Stimulated activated CD4-positive, alpha-beta T cell treated with anti-CD3 and anti-CD28 coated beads, Interleukin-12 subunit alpha, Interleukin-12 subunit beta, amount 100 ng/mL, for 24 hours (primary cell): ENCODE data around the gene SUMO4.
A peak's percentile ranks its signal among the peaks of the same experiment; 100 is the strongest.
"Not testable (repeated sequence)": the region's sequence is repeated elsewhere in the genome, so short reads cannot be mapped to it uniquely, and the experiment has no call there.

Source experiments
- DNase-seq, 2 experiments: peaks; one replicate each; pipeline ENCODE4 v3.0.0-alpha.2; 2020; ENCODE audit warnings: low read depth in 2 of 2

The SUMO4 gene

DNA sequence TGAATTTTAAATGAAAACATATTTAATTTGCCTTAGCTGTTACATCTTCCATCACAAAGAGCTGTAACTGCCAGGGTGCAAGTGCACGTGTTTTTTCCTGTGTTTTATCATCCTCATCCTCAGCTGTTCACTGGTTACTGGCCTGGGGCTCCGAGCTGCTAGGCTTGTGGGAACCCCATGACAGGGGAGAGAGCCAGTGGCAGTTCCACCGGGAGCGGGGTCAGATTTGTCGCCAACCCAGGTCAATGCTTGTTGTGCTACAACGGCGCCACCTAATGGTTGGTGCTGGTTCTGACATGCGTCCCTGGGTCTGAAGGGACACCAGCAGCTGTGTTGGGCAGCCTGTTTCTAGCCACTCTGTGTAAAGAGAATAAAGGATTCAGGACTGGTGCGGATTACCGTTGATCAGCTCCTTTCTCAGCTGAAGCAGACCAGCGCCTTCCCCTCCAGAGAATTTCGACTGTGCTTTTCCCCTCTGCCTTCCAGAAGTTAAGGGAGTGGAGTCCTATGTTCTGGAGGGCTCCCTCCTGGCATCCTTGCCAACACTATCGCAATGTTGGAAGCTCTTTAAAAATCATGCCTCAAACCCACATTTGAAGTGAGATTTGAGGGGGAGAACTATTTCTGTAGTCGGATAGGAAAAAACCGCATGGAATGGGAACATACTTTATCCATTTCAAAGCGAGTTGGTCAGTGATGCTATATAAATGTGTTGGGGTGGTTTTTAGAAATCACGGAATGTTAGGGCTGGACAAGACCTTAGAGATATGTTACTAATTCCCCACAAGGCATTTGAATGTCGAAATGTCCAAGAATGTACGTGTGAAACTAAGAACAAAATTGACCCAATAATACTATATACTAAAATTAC is 32.1 kb downstream of the SUMO4 start:
- peak; percentile 81 to 96 for DNase-seq

DNA sequence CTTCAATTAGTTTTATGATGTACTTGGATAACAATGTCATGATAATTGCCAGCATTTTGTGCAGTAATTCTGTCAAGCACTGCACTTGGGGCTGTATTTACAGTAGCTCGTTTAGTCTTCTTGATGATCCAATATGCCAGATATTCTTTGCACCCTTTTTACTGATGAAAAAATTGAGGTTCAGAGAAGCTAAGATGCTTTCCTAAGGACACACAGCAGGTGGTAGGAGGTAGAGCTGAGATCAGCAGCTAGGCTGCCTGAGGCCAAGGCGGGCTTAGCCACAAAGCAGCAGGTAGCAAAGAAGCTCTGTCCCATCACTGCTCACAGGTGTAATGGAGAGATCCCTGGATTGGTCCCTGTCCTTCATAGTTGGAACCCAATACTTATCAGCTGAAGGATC is 33.3 kb downstream of the SUMO4 start:
- no peak for DNase-seq

DNA sequence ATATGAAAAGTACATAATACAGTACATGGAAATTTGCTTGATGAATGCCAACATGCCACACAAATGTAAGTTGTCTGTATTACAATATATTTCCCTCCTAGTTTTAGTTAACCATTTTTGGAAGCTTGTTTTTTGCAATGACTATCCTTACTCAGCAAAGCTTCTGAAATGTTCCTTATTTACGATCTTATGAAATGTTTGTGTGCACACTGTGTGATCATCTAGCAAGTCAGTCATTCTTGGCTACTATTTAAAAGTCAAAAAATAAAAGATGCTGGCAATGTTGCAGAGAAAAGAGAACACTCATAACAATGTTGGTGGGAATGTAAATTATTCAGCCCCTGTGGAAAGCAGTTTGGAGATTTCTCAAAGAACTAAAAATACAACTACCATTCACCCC is 33.8 kb downstream of the SUMO4 start:
- no peak for DNase-seq

DNA sequence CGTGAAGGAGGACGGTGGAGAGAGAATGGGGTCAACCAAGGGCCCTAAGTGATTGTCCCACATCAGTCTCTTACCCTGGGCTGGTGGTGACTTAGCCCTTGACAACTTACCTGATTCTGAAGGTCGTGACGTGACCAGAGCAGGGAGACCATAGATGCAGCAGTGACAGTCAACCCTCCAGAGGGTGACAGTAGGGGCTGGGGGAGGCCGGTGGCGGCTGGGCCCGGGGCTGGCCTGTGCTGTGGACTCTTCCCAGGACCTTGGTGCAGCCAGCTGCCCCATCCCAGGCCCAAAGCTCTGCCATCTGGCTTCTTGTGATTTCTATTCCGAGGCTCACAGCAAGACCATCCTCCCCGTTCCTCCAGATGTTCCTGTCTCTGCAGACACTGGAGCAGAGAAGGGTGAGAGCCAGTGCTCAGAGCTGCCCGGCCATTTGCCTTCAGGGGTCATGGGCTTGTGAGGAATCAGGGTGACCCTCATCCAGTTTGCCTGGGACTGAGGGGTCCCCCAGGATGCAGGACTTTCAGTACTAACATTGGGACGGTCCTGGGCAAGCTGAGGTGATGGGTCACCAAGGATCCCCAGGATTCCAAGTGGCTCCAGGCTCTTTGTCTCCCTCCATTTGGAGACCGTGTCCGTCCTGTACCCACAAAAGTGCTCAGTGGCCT is 36.0 kb downstream of the SUMO4 start:
- DNase-seq = no peak

DNA sequence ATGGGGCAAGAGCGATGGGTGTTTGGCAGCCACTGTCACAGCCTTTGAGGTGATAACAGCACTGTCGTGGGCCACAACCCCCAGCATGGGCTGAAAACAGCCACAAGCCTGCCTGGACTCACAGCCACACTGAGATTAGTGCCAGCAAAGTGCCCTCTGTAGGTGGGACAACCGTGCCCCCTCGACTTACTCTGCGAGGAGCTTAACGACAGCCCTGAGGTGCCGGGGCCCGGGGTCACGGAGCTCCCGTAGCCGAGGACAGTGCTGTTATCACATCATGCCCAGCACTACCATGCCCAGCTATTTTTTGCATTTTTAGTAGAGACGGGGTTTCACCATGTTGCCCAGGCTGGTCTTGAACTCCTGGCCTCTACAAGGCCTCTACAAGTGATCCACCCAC is 36.6 kb downstream of the SUMO4 start:
- DNase-seq = no peak

DNA sequence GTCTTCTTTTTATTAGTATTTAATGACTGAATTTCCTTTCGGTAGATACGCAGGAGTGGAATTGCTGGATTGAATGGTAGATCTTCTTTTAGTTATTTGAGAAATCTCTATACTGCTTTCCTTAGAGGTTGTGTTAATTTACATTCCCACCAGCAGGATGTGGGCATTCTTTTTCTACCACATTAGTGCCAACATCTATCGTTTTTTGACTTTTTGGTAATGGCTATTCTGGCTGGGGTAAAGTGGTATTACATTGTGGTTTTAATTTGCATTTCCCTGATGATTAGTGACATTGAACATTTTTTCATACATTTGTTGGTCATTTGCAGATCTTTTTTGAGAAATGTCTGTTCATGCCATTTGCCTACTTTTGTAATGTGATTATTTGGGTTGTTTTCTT is 37.1 kb downstream of the SUMO4 start:
- DNase-seq = no peak

DNA sequence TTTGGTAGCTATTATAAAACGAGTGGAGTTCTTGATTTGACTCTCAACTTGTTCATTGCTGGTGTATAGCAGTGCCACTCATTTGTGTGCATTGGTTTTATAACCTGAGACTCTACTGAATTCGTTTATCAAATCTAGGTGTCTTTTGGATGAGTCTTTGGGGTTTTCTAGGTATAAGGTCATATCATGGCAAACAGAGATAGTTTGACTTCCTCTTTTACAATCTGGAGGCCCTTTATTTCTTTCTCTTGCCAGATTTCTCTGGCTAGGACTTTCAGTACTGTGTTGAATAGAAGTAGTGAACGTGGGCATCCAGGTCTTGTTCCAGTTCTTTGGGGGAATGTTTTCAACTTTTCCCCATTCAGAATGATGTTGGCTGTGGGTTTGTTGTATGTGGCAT is 38.8 kb downstream of the SUMO4 start:
- no peak for DNase-seq

DNA sequence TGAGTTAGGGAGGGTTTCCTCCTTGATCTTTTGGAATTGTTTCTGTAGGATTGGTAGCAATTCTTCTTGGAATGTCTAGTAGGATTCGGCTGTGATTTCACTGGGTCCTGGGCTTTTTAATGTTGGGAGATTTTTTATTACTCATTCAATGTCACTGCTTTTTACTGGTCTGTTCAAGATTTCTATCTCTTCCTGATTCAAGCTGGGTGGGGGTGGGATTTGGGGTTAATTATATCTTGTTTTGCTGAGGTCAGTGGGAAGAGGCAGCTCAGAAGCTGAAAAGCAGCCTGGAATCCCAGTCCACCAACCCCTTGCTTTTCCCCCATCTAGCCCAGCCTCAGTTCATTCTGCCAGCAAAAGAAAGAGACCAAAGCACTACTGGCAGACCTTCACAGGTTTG is 39.6 kb downstream of the SUMO4 start:
- DNase-seq = no peak

DNA sequence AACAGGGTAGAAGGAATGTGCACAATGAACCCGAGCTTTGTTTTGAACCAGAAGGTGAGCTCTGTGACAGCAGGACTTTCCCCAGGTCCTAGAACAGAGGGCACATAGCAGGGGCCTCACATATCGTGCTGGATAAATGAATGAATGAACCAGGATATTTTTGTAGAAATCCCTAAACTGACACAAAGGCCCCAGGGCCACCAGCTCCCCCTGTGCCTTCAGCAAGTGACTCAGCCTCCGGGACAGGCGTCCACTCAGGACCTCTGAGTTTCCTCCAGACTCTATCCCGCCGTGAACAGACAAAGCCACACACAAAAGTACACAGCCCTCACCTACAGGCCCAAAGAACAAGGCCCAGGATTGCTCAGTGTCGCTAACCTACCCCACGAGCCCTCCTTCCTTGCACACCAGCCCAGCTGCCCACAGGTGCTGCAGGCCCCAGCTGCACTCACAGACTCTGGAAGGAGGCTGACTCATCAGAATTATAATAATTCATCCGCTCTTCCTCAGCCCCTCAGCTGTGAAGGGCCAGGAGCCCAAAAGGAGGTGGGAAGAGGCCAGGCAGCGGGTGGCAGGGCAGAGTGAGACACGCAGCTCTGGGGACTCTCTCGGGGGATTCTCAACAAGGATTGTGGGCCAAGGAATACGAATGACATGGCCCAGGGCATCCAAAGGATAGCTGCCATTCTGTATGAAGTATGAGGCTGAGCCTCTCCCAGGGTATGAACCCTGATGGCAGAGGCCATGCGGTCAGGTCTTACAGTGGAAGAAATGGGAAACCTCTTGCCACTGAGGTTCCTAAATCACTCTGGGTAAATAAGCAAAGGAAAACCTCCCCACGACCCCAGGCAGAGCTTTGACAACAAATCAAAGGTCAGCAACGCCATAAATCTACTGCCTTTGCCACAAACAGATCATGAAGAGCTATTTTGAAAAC is 40.9 kb downstream of the SUMO4 start:
- DNase-seq = no peak

DNA sequence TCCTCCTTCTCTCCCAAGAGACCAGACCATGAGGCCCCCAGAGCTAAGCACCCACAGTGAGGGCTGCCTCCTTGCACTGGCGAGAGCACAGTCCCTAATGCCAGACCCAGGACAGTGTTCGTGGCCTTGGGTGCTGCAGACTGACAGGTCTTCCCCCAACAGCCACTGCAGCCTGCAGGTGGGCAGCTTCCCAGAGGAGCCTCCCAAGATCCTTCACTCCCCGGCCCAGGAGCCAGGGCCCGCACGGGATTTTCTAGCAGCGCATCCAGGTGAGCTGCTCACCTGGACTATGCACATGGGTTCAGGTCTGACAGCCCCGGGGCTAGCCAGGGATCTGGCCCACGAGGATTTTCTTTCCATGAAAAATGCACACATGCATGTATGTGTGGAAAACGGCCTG is 41.7 kb downstream of the SUMO4 start:
- DNase-seq = no peak

DNA sequence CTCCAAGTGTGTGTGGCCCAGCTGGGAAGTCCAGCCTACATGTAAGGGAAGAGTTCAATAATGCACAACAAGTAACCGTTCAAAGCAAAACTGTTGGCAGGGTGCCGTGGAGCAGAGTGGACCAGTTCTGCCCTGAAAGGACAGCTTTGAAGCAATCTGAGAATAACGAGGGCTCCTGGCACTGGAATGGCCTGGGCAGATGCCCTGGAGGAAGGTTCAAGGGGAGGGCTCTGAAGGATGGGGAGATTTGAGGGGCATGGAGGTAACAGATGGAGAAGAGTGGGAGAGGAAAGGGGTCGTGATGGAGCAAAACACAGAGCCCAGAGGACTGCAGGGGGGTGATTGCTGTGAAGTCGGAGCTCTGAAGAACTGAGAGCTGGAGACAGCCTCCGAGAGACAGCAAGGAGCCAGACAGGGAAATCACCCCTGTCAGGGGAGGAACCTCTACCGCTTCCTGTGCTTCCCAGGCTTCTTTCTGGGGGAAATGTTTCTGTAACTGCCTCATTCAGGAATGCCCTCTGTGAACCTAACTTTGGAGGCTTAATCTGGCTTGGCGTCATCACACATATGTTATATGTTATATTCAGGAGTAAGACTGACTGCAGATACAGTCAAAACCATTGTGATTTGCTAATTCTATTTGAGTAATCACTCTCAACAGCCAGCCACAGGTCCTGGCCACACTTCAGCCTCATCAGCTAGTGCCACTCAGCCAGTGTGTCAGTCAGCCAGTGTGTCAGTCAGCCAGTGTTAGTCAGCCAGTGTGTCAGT is 43.5 kb downstream of the SUMO4 start:
- DNase-seq = no peak

DNA sequence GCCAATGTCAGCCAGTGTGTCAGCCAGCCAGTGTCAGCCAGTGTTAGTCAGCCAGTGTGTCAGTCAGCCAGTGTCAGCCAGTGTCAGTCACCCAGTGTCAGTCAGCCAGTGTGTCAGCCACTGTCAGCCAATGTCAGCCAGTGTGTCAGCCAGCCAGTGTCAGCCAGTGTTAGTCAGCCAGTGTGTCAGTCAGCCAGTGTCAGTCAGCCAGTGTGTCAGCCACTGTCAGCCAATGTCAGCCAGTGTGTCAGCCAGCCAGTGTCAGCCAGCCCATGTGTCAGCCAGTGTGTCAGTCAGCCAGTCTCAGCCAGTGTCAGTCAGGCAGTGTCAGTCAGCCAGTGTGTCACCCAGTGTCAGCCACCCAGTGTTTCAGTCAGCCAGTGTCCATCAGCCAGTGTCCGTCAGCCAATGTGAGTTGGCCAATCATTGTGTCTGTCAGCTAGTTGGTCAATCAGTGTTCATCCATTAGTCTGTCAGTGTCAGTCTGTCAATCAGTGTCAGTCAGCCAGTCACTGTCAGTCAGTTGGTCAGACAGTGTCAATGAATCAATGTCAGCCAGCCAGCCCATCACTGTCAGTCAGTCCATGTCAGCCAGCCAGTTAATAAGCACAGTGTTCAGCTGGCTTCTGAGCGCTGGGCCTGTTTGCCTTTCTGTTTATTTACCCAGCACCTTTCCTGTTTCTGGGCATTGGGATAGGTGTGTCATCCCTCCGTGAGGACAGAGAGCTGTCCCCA is 44.5 kb downstream of the SUMO4 start:
- DNase-seq = not testable (repeated sequence)

DNA sequence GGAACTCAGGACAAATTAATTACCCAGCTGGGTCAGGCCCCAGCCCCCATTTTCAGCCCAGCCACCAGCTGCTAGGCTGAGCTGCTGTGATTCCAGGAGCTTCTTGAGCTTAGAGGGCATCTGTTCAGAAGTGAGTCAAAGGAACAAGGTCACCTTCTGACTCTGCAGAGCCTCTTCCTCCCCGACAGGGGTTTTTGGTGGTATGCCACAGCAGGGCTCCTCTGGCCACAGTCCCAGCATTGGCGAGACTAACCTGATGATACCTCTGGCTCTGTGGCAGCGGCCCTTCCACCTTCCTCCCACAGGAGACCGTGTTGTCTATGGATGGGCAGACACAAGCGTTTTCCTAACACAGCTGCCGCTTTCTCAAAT is 45.0 kb downstream of the SUMO4 start:
- DNase-seq = no peak

DNA sequence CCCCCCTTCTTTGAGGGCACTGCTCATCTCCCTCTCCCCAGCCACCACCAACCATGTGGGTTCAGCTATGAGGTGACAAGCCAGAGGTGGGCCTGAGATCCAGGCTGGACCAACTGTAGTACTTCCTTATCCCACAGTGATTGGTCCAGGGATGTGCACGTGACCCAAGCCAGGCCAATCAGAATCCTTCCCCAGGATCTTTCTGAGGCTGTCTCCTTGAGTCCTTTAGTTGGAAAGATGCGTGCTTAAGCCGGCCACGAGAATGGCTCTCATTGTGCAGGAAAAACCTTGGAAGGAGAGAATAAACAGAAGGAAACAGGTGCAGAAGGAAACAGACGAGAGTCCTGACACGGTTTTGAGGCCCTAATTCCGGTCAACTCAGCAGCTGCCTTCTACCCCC is 45.5 kb downstream of the SUMO4 start:
- no peak for DNase-seq

DNA sequence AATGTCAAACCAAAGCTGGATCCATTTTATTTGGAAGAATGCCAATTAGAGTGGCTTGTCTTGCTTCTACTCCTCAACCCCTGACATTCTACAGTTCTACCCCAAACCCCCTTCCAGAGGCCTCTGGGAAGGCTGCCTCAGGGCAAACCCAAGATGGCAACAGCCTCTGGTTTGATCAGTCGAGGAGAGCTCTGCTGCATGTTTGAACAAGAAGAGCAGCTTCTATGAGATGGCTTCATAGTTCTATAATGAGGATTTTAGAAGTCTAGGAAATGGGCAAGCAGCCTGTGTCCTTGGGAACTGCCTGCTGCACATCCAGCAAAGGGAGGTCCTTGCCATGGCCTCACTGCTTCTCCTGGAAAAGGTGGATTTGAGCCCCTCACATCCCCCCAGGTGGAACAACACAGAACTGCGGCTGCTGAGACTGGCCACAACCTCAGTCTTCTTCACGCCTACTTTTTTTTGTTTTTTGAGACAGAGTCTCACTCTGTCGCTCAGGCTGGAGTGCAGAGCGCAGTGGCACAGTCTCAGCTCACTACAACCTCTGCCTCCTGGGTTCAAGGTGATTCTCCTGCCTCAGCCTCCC is 46.8 kb downstream of the SUMO4 start:
- no peak for DNase-seq

DNA sequence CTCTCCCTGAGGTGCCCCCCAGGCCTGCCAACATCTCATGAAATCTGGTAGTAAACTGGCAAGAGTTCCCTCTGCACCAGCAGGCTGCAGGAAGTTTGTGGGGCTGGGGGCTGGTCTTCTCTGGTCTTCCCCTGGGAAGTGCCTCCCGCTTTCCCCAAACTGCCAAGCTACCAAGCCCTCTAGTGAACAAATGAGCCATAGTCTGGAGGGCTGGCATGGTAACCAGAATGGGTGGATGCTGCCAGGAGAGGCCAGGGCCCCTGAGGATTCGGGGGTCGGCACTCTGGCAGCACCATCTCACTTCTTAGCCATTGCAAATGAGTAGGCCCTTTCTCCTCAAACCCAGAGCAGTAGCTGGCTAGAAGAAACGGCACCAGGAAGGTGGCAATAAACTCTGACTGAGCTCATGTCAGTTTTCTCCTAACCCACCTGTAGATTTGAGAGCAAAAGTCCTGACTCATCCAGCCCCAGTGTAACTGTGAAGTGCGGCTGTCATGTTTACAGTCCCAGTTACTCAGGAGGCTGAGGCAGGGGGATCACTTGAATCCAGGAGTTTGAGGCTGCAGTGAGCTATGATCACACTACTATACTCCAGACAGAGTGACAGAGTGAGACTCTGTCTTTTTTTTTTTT is 48.9 kb downstream of the SUMO4 start:
- no peak for DNase-seq

DNA sequence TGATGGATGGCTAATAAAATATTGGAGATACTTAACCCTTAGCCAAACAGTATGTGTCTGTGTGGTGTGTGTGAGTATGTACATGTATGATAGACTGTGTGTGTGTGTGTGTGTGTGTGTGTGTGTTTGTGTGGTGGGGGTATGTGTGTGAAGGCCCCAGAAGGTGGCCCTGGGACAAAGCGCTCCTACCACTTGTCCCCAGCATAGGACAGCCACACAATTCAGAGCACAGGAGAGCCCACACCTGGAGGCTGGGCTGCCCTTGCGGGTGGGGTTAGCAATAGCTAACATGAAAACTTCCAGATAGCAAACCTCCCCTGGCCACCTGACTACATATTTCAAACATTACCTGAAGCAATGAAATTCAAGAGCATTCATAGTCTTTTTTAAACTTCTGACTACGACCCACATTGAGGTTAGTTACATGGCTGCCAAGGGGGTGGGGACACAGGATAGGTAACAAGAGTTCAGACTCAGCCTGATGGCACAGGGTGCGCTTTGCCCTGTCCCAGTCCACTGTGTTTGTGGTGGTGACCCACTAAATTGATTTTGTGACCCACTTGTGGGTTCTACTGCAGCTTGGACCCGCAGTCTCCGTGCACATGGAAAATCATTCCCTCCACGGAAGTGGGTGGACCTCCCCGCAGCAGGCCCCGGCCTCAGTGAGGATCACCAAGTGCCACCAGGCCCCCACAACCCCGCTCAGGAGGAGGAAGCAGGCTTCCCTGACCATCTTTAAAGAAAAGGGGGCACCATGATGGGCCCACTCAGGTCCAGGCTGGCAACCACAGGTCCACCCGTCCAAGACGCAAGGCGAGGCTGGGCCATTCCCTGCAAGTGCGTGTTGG is 50.0 kb downstream of the SUMO4 start:
- no peak for DNase-seq
